Measurements from ENCODE around the gene SLC6A13. TPM values are rescaled to one million over a fixed set of nuclear protein-coding genes. Genes with fewer than 3 reads are reported as not detected.

Gene SLC6A13
- total RNA-seq, 2 donors from 2014 or later = 0.54 TPM; not detected in 1

DNA sequence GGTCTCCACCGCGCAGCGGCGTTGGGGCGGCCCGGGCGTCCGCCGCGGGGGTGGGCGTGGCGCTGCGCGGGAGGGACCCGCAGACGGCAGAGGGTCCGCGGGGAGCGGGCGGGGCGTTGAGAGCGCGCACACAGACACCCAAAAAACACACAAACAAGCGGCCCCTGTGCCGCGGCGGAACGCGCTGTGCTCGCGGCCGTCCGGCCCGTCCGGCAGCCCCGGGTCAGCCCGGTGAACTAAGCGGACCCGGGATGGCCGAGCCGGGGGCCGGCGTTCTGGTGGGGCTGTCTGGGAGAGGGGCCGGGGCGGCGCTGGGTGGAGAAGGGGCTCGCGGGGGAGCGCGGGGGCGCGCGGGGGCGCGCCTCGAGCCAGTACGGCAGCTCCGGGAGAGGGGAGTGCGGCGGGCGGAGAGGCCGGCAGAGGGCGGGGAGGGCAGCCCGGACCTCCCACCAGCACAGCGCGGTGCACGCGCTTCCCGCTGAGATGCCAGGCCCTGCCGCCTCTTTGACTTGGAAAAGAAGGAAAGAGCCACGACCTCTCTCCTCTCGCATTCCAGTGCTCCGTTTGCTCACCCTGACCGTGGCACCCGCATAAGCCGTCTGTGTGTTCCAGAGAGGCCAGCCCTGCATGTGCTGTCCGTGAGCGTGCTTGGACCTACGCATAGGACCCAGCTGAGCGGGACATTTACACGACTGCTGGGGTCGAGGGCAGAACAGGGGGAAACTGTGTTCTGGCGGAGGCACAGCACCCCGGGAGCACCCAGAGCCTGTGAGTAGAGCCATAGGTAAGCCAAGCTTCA, 59.0 kb downstream of the SLC6A13 start:
- H3K4me3 ChIP-seq = peak overlapping the region; percentile 71
- ATAC-seq (ENCODE audit: insufficient number of reproducible peaks, low FRiP score, low read depth) (no peak), DNase-seq (ENCODE audit: low spot score) (no peak)
- H3K36me3 ChIP-seq = no peaks in the 10 kb centered on the region
- H3K9me3 ChIP-seq = no peaks in the 10 kb centered on the region
- no peaks in the 10 kb centered on the region for H3K27me3 ChIP-seq (replicated peaks; ENCODE audit: insufficient read depth)
- no peak overlapping the region for H3K27ac ChIP-seq
- peaks cover 4 to 14% of the 10 kb centered on the region in 2 donors for H3K4me1 ChIP-seq (ENCODE audit: control insufficient read depth in 1 of 2, low read depth in 2 of 2)
- TF ChIP-seq, protein P1, sequence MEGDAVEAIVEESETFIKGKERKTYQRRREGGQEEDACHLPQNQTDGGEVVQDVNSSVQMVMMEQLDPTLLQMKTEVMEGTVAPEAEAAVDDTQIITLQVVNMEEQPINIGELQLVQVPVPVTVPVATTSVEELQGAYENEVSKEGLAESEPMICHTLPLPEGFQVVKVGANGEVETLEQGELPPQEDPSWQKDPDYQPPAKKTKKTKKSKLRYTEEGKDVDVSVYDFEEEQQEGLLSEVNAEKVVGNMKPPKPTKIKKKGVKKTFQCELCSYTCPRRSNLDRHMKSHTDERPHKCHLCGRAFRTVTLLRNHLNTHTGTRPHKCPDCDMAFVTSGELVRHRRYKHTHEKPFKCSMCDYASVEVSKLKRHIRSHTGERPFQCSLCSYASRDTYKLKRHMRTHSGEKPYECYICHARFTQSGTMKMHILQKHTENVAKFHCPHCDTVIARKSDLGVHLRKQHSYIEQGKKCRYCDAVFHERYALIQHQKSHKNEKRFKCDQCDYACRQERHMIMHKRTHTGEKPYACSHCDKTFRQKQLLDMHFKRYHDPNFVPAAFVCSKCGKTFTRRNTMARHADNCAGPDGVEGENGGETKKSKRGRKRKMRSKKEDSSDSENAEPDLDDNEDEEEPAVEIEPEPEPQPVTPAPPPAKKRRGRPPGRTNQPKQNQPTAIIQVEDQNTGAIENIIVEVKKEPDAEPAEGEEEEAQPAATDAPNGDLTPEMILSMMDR (IDR thresholded peaks at IDR 0.05) = peak; percentile 17

DNA sequence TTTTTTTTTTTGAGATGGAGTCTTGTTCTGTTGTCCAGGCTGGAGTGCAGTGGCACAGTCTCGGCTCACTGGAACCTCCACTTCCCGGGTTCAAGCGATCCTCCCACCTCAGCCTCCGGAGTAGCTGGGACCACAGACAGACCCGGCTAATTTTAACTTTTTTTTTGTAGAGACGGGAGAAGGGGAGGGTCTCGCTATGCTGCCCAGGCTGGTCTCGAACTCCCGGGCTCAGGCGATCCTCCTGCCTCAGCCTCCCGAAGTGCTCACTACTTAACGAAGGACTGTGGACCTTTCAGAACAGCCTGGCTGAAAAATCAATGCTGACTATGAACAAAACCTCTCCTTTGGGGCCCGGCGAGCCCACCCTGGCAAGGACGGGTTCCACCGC, 59.6 kb downstream of the SLC6A13 start:
- Histone ChIP-seq H3K4me3 (peak overlapping the region; percentile 71), H3K27ac (no peak overlapping the region), H3K9me3 (no peaks in the 10 kb centered on the region), H3K4me1 (ENCODE audit: control insufficient read depth in 1 of 2, low read depth in 2 of 2) (peaks cover 4 to 14% of the 10 kb centered on the region in 2 donors), H3K36me3 (no peaks in the 10 kb centered on the region), H3K27me3 (replicated peaks; ENCODE audit: insufficient read depth) (no peaks in the 10 kb centered on the region)
- ATAC-seq (ENCODE audit: insufficient number of reproducible peaks, low FRiP score, low read depth) (no peak), DNase-seq (ENCODE audit: low spot score) (no peak)
- TF ChIP-seq, protein P1 (IDR thresholded peaks at IDR 0.05) = no peak

DNA sequence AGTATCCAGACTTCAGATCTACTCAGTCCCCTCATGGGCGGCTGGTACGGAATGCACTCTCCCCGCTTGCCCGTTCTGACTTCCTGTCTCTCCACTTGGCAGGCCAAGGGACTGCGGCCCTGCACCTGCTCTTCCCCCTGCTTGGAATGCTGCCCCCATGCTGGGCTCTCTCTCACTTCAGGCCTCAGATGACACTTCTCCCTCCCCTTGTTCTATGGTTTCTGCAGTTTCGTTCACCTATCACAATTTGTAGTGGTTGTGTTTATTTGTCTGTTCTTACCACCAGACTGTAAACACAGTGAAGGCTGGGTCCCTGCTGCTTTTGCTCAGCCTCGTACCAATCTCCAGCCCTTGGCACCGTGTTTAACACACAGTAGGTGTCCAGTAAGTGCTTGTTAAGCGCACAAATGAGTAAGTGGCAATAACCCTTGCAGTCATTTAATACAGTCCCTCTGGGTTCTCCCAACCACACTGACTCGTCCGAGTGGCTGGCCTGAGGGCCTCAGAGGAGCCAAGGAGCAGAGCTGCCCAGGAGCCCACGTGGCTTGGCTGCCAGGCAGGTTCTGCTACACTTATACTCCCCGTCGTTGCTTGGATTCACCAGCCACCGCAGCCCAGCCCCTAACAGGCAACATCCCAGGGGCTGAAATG, 60.4 kb downstream of the SLC6A13 start:
- TF ChIP-seq, protein P1 (IDR thresholded peaks at IDR 0.05) = no peak
- no peaks in the 10 kb centered on the region for H3K36me3 ChIP-seq
- peaks cover 4 to 14% of the 10 kb centered on the region in 2 donors for H3K4me1 ChIP-seq (ENCODE audit: control insufficient read depth in 1 of 2, low read depth in 2 of 2)
- no peak overlapping the region for H3K4me3 ChIP-seq
- DNase-seq (ENCODE audit: low spot score) = no peak
- no peaks in the 10 kb centered on the region for H3K9me3 ChIP-seq
- ATAC-seq (ENCODE audit: insufficient number of reproducible peaks, low FRiP score, low read depth) = no peak
- H3K27ac ChIP-seq = no peak overlapping the region
- no peaks in the 10 kb centered on the region for H3K27me3 ChIP-seq (replicated peaks; ENCODE audit: insufficient read depth)

DNA sequence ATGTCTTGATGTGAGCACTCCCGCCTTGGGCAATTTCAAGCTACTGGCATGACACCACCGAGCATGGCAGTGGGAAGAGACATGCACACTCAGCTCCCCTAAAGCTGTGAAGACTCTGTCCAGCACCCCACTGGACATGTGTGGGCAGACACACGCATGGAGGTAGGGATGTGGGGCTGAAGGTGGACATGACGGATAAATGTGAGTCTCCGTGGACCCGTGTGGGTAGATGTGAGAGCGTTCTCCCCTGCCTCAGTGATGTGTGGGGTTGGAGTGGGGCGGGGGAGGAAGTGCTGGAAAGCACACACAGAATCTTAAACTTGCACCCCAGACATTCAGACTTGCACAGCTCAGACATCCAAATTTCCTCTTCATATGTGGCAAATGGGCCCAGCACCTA, 61.3 kb downstream of the SLC6A13 start:
- Histone ChIP-seq H3K27ac (no peak overlapping the region), H3K9me3 (no peaks in the 10 kb centered on the region), H3K4me1 (ENCODE audit: control insufficient read depth in 1 of 2, low read depth in 2 of 2) (peaks cover 4 to 14% of the 10 kb centered on the region in 2 donors), H3K27me3 (replicated peaks; ENCODE audit: insufficient read depth) (no peaks in the 10 kb centered on the region), H3K4me3 (no peak overlapping the region), H3K36me3 (no peaks in the 10 kb centered on the region)
- ATAC-seq (ENCODE audit: insufficient number of reproducible peaks, low FRiP score, low read depth) = no peak
- no peak for DNase-seq (ENCODE audit: low spot score)
- TF ChIP-seq, protein P1 (IDR thresholded peaks at IDR 0.05) = no peak

DNA sequence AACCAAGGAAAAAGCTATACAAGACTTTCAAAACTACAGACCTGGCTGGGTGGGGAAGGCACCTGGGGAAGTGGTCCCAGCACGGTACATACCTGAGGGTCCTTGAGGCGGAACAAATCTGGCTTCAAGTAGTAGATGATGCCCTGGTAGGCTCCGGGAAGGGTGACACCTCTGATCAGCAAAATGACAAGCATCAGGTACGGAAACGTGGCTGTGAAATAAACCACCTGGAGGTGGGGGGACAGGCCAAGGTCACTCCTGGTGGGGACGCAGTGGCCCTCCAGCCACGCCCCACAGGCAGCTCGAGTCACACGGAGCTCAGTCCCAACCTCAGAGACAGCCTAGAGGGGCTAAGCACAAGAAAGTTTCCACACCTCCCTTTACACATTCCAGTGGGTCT, 63.9 kb downstream of the SLC6A13 start:
- Histone ChIP-seq H3K9me3 (no peaks in the 10 kb centered on the region), H3K27me3 (replicated peaks; ENCODE audit: insufficient read depth) (no peaks in the 10 kb centered on the region), H3K4me1 (ENCODE audit: control insufficient read depth in 1 of 2, low read depth in 2 of 2) (peaks cover 0 to 8% of the 10 kb centered on the region in 2 donors), H3K4me3 (no peak overlapping the region), H3K27ac (no peak overlapping the region), H3K36me3 (no peaks in the 10 kb centered on the region)
- ATAC-seq (ENCODE audit: insufficient number of reproducible peaks, low FRiP score, low read depth) = no peak
- no peak for DNase-seq (ENCODE audit: low spot score)
- TF ChIP-seq, protein P1 (IDR thresholded peaks at IDR 0.05) = no peak
